Hepatic stellate cell (primary cell): ENCODE results near the gene CUL2.
"Not testable (repeated sequence)": the region's sequence is repeated elsewhere in the genome, so short reads cannot be mapped to it uniquely, and the experiment has no call there.

Experiments used
- DNase-seq: peaks from one replicate; pipeline ENCODE4 v3.0.0; 2011; ENCODE audit warnings: low spot score

The CUL2 gene

GRCh38 chr10:34979938-34980337 lies 110.2 kb downstream of the CUL2 start:
- DNase-seq = no peak

GRCh38 chr10:34978080-34978479 lies 112.1 kb downstream of the CUL2 start:
- no peak for DNase-seq

- not testable (repeated sequence) for DNase-seq
These were observed 113.7 kb downstream of the CUL2 start for GRCh38 chr10:34976380-34976910.

- DNase-seq = not testable (repeated sequence)
These were observed 115.6 kb downstream of the CUL2 start for GRCh38 chr10:34974364-34975065.

- DNase-seq = not testable (repeated sequence)
These were observed 116.4 kb downstream of the CUL2 start for GRCh38 chr10:34973757-34974156.

GRCh38 chr10:34973121-34973520 lies 117.0 kb downstream of the CUL2 start:
- DNase-seq = not testable (repeated sequence)

- DNase-seq = not testable (repeated sequence)
These were observed 117.5 kb downstream of the CUL2 start for GRCh38 chr10:34972591-34972990.

- DNase-seq = not testable (repeated sequence)
These were observed 118.4 kb downstream of the CUL2 start for GRCh38 chr10:34971606-34972334.

GRCh38 chr10:34969171-34969570 lies 121.0 kb downstream of the CUL2 start:
- no peak for DNase-seq

- DNase-seq = peak; percentile 42
These were observed 122.7 kb downstream of the CUL2 start for GRCh38 chr10:34967335-34967880.

- no peak for DNase-seq
These were observed 123.7 kb downstream of the CUL2 start for GRCh38 chr10:34966451-34966850.

GRCh38 chr10:34966040-34966439 lies 124.1 kb downstream of the CUL2 start:
- no peak for DNase-seq

GRCh38 chr10:34964166-34964800 lies 125.9 kb downstream of the CUL2 start:
- DNase-seq = no peak

- no peak for DNase-seq
These were observed 127.3 kb downstream of the CUL2 start for GRCh38 chr10:34962866-34963265.

GRCh38 chr10:34960983-34961382 lies 129.2 kb downstream of the CUL2 start:
- DNase-seq = peak; percentile 24

- DNase-seq = no peak
These were observed 130.4 kb downstream of the CUL2 start for GRCh38 chr10:34959786-34960185.

- no peak for DNase-seq
These were observed 130.8 kb downstream of the CUL2 start for GRCh38 chr10:34959321-34959720.
